Lung (tissue), 12 donors: ENCODE measurements around the gene TENM3. TPM values are rescaled to one million over a fixed set of nuclear protein-coding genes. Genes with fewer than 3 reads are reported as not detected.

Experiments
- ATAC-seq: fragments of 200-7000 bp; cut with Tn5 transposase; one replicate; pipeline ENCODE4 v1.9.1; 2020; ENCODE audit warnings: moderate number of reproducible peaks; ENCODE audit not compliant: insufficient read depth, low FRiP score
- DNase-seq, 3 donors: peaks; one replicate each; pipeline ENCODE4 v3.0.0-alpha.2; 2013 to 2017
- H3K27ac ChIP-seq, 2 donors: one replicate each; pipeline ENCODE4 v1.5.1; 2013; ENCODE audit warnings: mild to moderate bottlenecking in 2 of 2, moderate library complexity in 2 of 2, control low read depth in 1 of 2, inconsistent platforms in 1 of 2, low read depth in 1 of 2, low read length in 1 of 2
- H3K27me3 ChIP-seq, 3 donors: one replicate each; pipeline ENCODE4 v1.5.1; 2013; ENCODE audit warnings: low read length in 2 of 3; ENCODE audit not compliant: control insufficient read depth in 3 of 3, insufficient read depth in 3 of 3
- H3K36me3 ChIP-seq, 4 donors: one replicate each; pipeline ENCODE4 v1.5.1; 2013; ENCODE audit warnings: low read length in 4 of 4, mild to moderate bottlenecking in 1 of 4, moderate library complexity in 1 of 4; ENCODE audit not compliant: control insufficient read depth in 4 of 4, insufficient read depth in 4 of 4
- H3K4me1 ChIP-seq, 5 donors: one replicate each; pipeline ENCODE4 v1.5.1; 2013; ENCODE audit warnings: low read length in 5 of 5, mild to moderate bottlenecking in 2 of 5, moderate library complexity in 1 of 5; ENCODE audit not compliant: control insufficient read depth in 5 of 5, insufficient read depth in 5 of 5
- H3K4me3 ChIP-seq: one replicate; pipeline ENCODE4 v1.5.1; 2013; ENCODE audit warnings: mild to moderate bottlenecking, control low read depth, moderate library complexity
- H3K9ac ChIP-seq, 2 donors: one replicate each; pipeline ENCODE4 v1.5.1; 2013; ENCODE audit warnings: low read length in 2 of 2, control low read depth in 1 of 2; ENCODE audit not compliant: insufficient read depth in 1 of 2
- H3K9me3 ChIP-seq, 4 donors: one replicate each; pipeline ENCODE4 v1.5.1; 2013; ENCODE audit warnings: low read length in 3 of 4, mild to moderate bottlenecking in 1 of 4, moderate library complexity in 1 of 4; ENCODE audit not compliant: control insufficient read depth in 4 of 4, insufficient read depth in 3 of 4
- CTCF ChIP-seq: IDR thresholded peaks from 2 replicates; pipeline ENCODE4 v1.5.1; 2012; ENCODE audit warnings: mild to moderate bottlenecking; ENCODE audit errors: control extremely low read depth, extremely low read depth
- WGBS, 2 donors: extraction: QIAGEN DNeasy Blood & Tissue Kit; methylation state at CpG; one replicate each; pipeline ENCODE4 v1.1.7; 2013; 5-methylcytosine and 5-hydroxymethylcytosine counted together
- polyA plus RNA-seq, 2 donors: library from polyadenylated mRNA; stranded (reverse); fragments of 200-250 nt; gene quantifications; one replicate each; pipeline ENCODE4 v1.2.1, GENCODE V29; 2013
- total RNA-seq, 2 donors: library from RNA; depleted of rRNA in 1 of 2; stranded (reverse); fragments of >200 nt in 1 of 2; gene quantifications; one replicate each; pipeline ENCODE4 v1.2.1, GENCODE V29; 2014 to 2021
- donor health status: control.
- donor health status: control.
- donor health status: Bipolar disorder and iron deficiency.
- donor health status: healthy.
- donor health status: DM: yes; HTN: yes; CAD: no.

TENM3 gene
- total and polyA plus RNA-seq, 4 donors = 0.14 to 5.3 (median 2.2) TPM

DNA sequence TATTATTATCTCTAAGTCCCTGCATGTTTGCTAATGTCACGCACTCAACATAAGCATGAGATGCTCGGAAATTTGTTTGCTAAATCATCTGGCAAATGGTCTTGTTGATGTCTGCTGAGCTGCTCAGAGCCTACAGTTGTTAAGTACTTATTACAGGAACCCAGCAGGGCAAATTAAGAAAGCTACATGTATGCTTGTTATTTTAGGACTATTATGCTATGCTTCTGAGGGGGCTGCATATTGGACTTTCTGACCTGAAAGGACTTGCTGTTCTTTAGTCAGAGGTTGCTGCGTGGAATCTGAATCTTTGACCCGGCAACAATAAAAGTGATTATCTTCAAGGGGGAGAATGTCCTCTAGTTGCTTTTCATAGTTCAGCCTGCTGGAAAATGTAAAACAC is 36.3 kb upstream of the TENM3 start:
- H3K36me3 ChIP-seq = no peaks in the 10 kb centered on the region
- peaks cover 0 to 40% (median 3%) of the 10 kb centered on the region in 3 donors for H3K27me3 ChIP-seq
- no peak for ATAC-seq
- peaks cover 0 to 6% (median 0%) of the 10 kb centered on the region in 4 donors for H3K9me3 ChIP-seq
- peak in 2 of 3 donors; percentile 21 to 43 for DNase-seq
- H3K9ac ChIP-seq = no peak overlapping the region
- peaks cover 0 to 25% (median 0%) of the 10 kb centered on the region in 5 donors for H3K4me1 ChIP-seq
- WGBS, 2 donors = 61 to 67% methylated on average over 4 of the region's 4 CpGs
- no peak overlapping the region for H3K27ac ChIP-seq
- no peak overlapping the region for H3K4me3 ChIP-seq
- TF ChIP-seq CTCF = no peak

GRCh38 chr4:182207830-182208396 is 35.3 kb upstream of the TENM3 start:
- Histone ChIP-seq H3K27ac (no peak overlapping the region), H3K27me3 (peaks cover 0 to 40% (median 3%) of the 10 kb centered on the region in 3 donors), H3K4me3 (no peak overlapping the region), H3K9ac (no peak overlapping the region), H3K36me3 (no peaks in the 10 kb centered on the region), H3K9me3 (peaks cover 0 to 3% (median 0%) of the 10 kb centered on the region in 4 donors), H3K4me1 (peaks cover 0 to 25% (median 0%) of the 10 kb centered on the region in 5 donors)
- ATAC-seq (no peak), DNase-seq (peak in 2 of 3 donors; percentile 56 to 80)
- TF ChIP-seq CTCF = no peak
- WGBS, 2 donors = 25 to 38% methylated on average over 2 of the region's 2 CpGs

DNA sequence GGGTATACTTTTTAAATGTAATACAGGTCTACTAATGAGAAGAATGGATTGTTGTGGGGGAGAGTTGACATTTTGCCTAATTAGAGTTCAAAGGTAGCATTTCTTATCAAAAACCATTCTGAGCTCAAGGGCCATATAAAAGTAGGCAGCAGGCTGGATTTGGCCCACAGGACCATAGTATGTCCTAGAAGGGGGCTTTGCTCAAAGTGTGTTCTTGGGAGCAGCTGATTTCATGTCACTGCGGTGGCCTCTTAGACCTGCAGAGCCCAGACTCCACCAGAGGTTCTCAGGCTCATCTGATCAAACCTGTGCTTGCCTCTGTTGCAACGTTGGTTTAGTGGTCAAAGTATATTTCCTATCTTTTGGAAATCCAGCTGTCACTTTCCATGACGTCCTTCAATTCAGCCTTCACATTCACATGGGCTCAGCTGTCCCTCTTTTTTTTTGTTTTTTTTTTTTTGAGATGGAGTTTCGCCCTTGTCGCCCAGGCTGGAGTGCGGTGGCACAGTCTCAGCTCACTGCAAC is 34.6 kb upstream of the TENM3 start:
- Histone ChIP-seq H3K9me3 (peaks cover 0 to 3% (median 0%) of the 10 kb centered on the region in 4 donors), H3K27me3 (peaks cover 0 to 42% (median 3%) of the 10 kb centered on the region in 3 donors), H3K4me3 (no peak overlapping the region), H3K27ac (peak overlapping the region in 1 of 2 donors; percentile 11), H3K36me3 (no peaks in the 10 kb centered on the region), H3K9ac (no peak overlapping the region), H3K4me1 (peaks cover 0 to 25% (median 0%) of the 10 kb centered on the region in 5 donors)
- TF ChIP-seq CTCF = no peak
- 88 to 89% methylated on average over 6 of the region's 6 CpGs for WGBS, 2 donors
- DNase-seq (no peak), ATAC-seq (no peak)
